D721Med (cell line): ENCODE results near the gene POLA1.

Source experiments
- DNase-seq: peaks from one replicate; pipeline ENCODE4 v3.0.0; 2011; ENCODE audit warnings: low spot score; ENCODE audit not compliant: insufficient read length
- FAIRE-seq: peaks from 2 replicates; lab custom pipeline; 2011; peaks lifted over from hg19 to GRCh38; lab: Jason Lieb, UNC
- CTCF ChIP-seq: IDR thresholded peaks from 2 replicates; pipeline ENCODE4 v1.5.1; 2012; ENCODE audit warnings: mild to moderate bottlenecking, control low read depth; ENCODE audit not compliant: insufficient read depth; ENCODE audit errors: missing control alignments

The POLA1 gene

GRCh38 chrX:25005034-25005381 is 311.3 kb downstream of the POLA1 start:
- TF ChIP-seq CTCF, result no peak
- DNase-seq (no peak), FAIRE-seq (no peak)

GRCh38 chrX:25005382-25006185 is 311.9 kb downstream of the POLA1 start:
- FAIRE-seq (no peak), DNase-seq (no peak)
- no peak for TF ChIP-seq CTCF

- no peak for FAIRE-seq
- DNase-seq, result no peak
- no peak for TF ChIP-seq CTCF
Measured at GRCh38 chrX:25006586-25007058, 312.9 kb downstream of the POLA1 start.

- no peak for TF ChIP-seq CTCF
- FAIRE-seq (no peak), DNase-seq (no peak)
Measured at GRCh38 chrX:25007059-25008053, 313.6 kb downstream of the POLA1 start.

GRCh38 chrX:25009407-25009806 is 315.7 kb downstream of the POLA1 start:
- DNase-seq, result no peak
- no peak for TF ChIP-seq CTCF
- FAIRE-seq, result no peak

GRCh38 chrX:25010784-25011588 is 317.3 kb downstream of the POLA1 start:
- DNase-seq, result no peak
- no peak for FAIRE-seq
- no peak for TF ChIP-seq CTCF
